Measurements from ENCODE around the gene MUC6.

The MUC6 gene

DNA sequence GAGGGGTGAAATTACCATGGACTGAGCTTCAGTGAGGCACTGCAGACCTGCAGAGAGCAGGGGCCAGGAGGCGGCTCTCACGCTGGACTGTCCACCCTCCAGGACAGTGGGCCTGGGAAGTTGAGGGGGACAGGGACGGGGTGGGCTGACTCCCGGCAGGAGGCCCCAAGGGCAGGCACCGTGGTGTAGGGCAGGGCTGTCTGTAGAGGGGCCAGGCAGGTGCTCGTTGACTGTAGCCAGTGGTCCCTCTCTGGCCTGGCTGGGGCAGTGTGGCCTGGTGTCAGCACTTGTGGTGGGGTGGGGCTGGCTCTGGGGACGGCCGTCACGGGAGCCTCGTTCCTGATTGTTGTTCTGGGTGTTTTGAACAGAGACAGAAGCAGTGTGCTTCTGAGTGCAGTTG lies 46.4 kb downstream of the MUC6 start:
- TF ChIP-seq EZH2phosphoT487 (IDR thresholded peaks at IDR 0.05; ENCODE audit: low read length) (no peak), CTCF (IDR thresholded peaks at IDR 0.05; ENCODE audit: low read length) (no peak), EZH2 (optimal IDR thresholded peaks at IDR 0.05; ENCODE audit: low read depth, low read length) (no peak)
- no peak for DNase-seq
- Histone ChIP-seq H3K9me3 (replicated peaks; ENCODE audit: insufficient read depth, low read length) (no peaks in the 10 kb centered on the region), H2AFZ (ENCODE audit: low read length) (no peak overlapping the region), H4K20me1 (ENCODE audit: insufficient read depth, low read length) (no peaks in the 10 kb centered on the region), H3K4me2 (ENCODE audit: low read depth, low read length) (no peak overlapping the region), H3F3A (ENCODE audit: insufficient read depth, low read length) (no peaks in the 10 kb centered on the region), H3K9me2 (replicated peaks; ENCODE audit: insufficient read depth, low read length) (no peaks in the 10 kb centered on the region), H3K9ac (ENCODE audit: low read length) (no peak overlapping the region), H3K4me3 (ENCODE audit: low read length) (no peak overlapping the region), H3K27ac (ENCODE audit: low read length) (no peak overlapping the region), H3K4me1 (ENCODE audit: low read length) (no peaks in the 10 kb centered on the region), H3K36me3 (replicated peaks; ENCODE audit: insufficient read depth, low read length) (peaks cover 8% of the 10 kb centered on the region; the same call in 1 of the 2 replicates), H3K27me3 (replicated peaks; ENCODE audit: insufficient read depth, low read length) (no peaks in the 10 kb centered on the region), H3K79me2 (ENCODE audit: low read length) (peaks cover 4% of the 10 kb centered on the region; the same call in 1 of the 2 replicates)

DNA sequence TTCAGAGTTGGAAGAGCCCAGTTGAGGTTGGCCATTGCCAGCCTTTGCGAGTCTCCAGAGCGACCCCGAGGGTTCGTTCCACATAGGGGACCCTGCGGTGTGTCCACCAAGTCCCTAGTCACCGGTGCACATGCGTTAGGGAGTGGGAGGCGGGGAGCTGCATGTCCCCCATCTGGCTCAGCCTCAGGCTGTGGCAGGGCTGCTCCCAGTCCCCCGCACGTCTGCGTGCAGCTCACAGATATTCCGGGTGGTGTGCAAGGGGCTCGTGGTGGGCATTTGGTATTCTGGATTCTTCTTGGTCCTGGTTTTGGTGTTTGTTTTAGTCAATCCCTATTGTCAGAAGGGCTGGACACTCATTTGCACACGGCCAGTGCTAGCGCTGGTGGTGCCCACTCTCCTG lies 48.8 kb downstream of the MUC6 start:
- Histone ChIP-seq H3K4me2 (ENCODE audit: low read depth, low read length) (no peak overlapping the region), H3K4me1 (ENCODE audit: low read length) (no peaks in the 10 kb centered on the region), H3K9ac (ENCODE audit: low read length) (no peak overlapping the region), H4K20me1 (ENCODE audit: insufficient read depth, low read length) (no peaks in the 10 kb centered on the region), H3K27me3 (replicated peaks; ENCODE audit: insufficient read depth, low read length) (no peaks in the 10 kb centered on the region), H2AFZ (ENCODE audit: low read length) (no peak overlapping the region), H3K36me3 (replicated peaks; ENCODE audit: insufficient read depth, low read length) (peaks cover 8% of the 10 kb centered on the region; the same call in 1 of the 2 replicates), H3K79me2 (ENCODE audit: low read length) (peaks cover 6% of the 10 kb centered on the region; the same call in 1 of the 2 replicates), H3K9me3 (replicated peaks; ENCODE audit: insufficient read depth, low read length) (no peaks in the 10 kb centered on the region), H3K4me3 (ENCODE audit: low read length) (no peak overlapping the region), H3F3A (ENCODE audit: insufficient read depth, low read length) (no peaks in the 10 kb centered on the region), H3K27ac (ENCODE audit: low read length) (no peak overlapping the region), H3K9me2 (replicated peaks; ENCODE audit: insufficient read depth, low read length) (no peaks in the 10 kb centered on the region)
- DNase-seq, result no peak
- TF ChIP-seq EZH2 (optimal IDR thresholded peaks at IDR 0.05; ENCODE audit: low read depth, low read length), result no peak
- TF ChIP-seq CTCF (IDR thresholded peaks at IDR 0.05; ENCODE audit: low read length), result no peak
- no peak for TF ChIP-seq EZH2phosphoT487 (IDR thresholded peaks at IDR 0.05; ENCODE audit: low read length)

DNA sequence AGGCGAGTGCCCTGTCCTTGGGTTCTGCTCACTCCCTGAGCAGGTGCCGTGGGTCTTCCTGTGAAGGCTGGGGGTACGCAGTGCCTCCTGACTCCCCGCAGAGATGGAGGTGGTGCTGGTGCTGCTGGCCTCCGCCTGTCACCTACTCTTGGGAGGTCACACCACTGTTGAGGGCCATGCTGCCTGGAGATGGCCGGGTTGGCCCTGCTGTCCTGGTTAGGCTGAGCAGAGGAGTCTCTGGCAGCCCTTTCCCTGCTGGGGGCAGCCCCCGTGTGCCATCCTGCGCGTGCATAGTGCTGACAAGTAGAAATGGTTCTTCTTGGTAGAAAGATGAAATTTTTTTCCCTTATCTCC lies 49.6 kb downstream of the MUC6 start:
- H3K79me2 ChIP-seq (ENCODE audit: low read length), result peaks cover 6% of the 10 kb centered on the region; the same call in 1 of the 2 replicates
- H3K9ac ChIP-seq (ENCODE audit: low read length), result no peak overlapping the region
- no peak overlapping the region for H3K27ac ChIP-seq (ENCODE audit: low read length)
- H3K4me1 ChIP-seq (ENCODE audit: low read length), result no peaks in the 10 kb centered on the region
- H3K9me2 ChIP-seq (replicated peaks; ENCODE audit: insufficient read depth, low read length), result no peaks in the 10 kb centered on the region
- no peak overlapping the region for H3K4me3 ChIP-seq (ENCODE audit: low read length)
- no peaks in the 10 kb centered on the region for H4K20me1 ChIP-seq (ENCODE audit: insufficient read depth, low read length)
- no peaks in the 10 kb centered on the region for H3K27me3 ChIP-seq (replicated peaks; ENCODE audit: insufficient read depth, low read length)
- no peak overlapping the region for H2AFZ ChIP-seq (ENCODE audit: low read length)
- H3K9me3 ChIP-seq (replicated peaks; ENCODE audit: insufficient read depth, low read length), result no peaks in the 10 kb centered on the region
- no peak overlapping the region for H3K4me2 ChIP-seq (ENCODE audit: low read depth, low read length)
- no peak for DNase-seq
- H3F3A ChIP-seq (ENCODE audit: insufficient read depth, low read length), result no peaks in the 10 kb centered on the region
- TF ChIP-seq CTCF (IDR thresholded peaks at IDR 0.05; ENCODE audit: low read length), result no peak
- TF ChIP-seq EZH2 (optimal IDR thresholded peaks at IDR 0.05; ENCODE audit: low read depth, low read length), result no peak
- no peak for TF ChIP-seq EZH2phosphoT487 (IDR thresholded peaks at IDR 0.05; ENCODE audit: low read length)
- H3K36me3 ChIP-seq (replicated peaks; ENCODE audit: insufficient read depth, low read length), result peaks cover 8% of the 10 kb centered on the region; the same call in 1 of the 2 replicates
